ENCODE results near the gene PCDHGA5. TPM values are rescaled to one million over a fixed set of nuclear protein-coding genes. Genes with fewer than 3 reads are reported as not detected.
A peak's percentile ranks its signal among the peaks of the same experiment; 100 is the strongest.
"Not testable (repeated sequence)": the region's sequence is repeated elsewhere in the genome, so short reads cannot be mapped to it uniquely, and the experiment has no call there.

PCDHGA5 gene
- polyA plus RNA-seq, 2 donors: 0.14 to 0.28 TPM

DNA sequence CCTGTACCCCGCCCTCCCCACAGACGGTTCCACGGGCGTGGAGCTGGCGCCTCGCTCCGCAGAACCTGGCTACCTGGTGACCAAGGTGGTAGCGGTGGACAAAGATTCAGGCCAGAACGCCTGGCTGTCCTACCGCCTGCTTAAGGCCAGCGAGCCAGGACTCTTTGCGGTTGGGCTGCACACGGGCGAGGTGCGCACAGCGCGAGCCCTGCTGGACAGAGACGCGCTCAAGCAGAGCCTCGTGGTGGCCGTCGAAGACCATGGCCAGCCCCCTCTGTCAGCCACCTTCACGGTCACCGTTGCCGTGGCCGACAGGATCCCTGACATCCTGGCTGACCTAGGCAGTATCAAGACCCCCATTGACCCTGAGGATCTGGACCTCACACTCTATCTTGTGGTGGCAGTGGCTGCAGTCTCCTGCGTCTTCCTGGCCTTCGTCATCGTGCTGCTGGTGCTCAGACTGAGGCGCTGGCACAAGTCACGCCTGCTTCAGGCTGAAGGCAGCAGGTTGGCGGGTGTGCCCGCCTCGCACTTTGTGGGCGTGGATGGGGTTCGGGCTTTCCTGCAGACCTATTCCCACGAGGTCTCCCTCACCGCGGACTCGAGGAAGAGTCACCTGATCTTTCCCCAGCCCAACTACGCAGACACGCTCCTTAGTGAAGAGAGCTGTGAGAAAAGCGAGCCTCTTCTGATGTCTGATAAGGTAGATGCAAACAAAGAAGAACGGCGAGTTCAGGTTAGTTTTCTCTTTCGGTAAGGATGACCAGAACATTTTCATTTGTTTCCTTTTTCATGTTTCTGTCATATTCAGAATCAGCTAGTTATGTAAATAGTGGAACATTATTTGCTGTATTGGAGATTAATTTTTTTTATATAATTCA lies 2.3 kb downstream of the PCDHGA5 start:
- Histone ChIP-seq H3K27ac (ENCODE audit: low read depth in 2 of 2, low read length in 1 of 2) (no peak overlapping the region), H3K36me3 (ENCODE audit: control insufficient read depth in 2 of 2, insufficient read depth in 2 of 2, low read length in 1 of 2) (no peaks in the 10 kb centered on the region), H3K4me3 (ENCODE audit: low read depth in 1 of 2, low read length in 2 of 2) (no peak overlapping the region), H3K27me3 (ENCODE audit: control insufficient read depth in 1 of 2, insufficient read depth in 2 of 2, low read length in 2 of 2) (peaks cover 0 to 7% of the 10 kb centered on the region in 2 donors), H3K4me1 (ENCODE audit: control insufficient read depth in 2 of 2, insufficient read depth in 2 of 2, low read length in 1 of 2) (peaks cover 0 to 4% of the 10 kb centered on the region in 2 donors), H3K9me3 (ENCODE audit: control insufficient read depth in 2 of 2, insufficient read depth in 1 of 2, low read depth in 1 of 2, low read length in 1 of 2) (peaks cover 38 to 47% of the 10 kb centered on the region in 2 donors)
- 35 to 43% methylated on average over 45 to 46 of the region's 46 CpGs for WGBS, 2 donors

DNA sequence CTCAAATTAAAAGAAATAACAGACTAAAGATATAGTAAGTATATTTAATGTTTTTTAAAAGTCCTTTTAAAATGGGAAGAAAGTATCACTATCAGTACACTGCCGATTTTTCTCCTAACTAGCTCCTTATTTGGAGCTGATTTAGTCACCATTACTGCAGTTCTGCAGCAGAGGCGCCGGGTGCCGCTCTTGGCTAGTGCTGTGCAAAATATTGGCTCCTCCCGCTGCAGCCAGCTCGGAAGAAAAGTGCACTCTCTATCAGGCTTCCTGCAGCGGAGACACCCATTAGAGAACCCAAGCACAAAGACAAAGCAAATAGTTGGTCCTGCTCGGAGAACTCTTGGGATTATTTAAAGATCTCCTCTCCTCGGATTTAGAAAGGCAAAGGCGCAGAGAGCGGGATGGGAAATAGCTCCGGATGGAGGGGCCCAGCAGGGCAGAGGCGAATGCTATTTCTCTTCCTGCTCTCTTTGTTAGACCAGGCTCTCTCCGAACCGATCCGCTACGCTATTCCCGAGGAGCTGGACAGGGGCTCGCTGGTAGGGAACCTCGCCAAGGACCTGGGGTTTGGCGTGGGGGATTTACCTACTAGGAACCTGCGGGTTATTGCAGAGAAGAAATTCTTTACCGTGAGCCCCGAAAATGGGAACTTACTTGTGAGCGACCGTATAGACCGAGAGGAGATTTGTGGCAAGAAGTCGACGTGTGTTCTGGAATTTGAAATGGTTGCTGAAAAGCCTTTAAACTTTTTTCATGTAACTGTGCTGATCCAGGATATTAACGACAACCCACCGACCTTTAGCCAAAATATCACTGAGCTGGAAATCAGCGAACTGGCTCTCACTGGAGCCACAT lies 6.3 kb downstream of the PCDHGA5 start, which contains the start of gene PCDHGB3:
PCDHGB3 (plus strand) TSS at position 249 of the 855 bp plus-strand sequence; CDS start at position 402, 153 bp downstream.
- Histone ChIP-seq H3K27ac (ENCODE audit: low read depth in 2 of 2, low read length in 1 of 2) (no peak within 1 kb of the TSS), H3K27me3 (ENCODE audit: control insufficient read depth in 1 of 2, insufficient read depth in 2 of 2, low read length in 2 of 2) (peaks cover 0 to 8% of the 10 kb centered on the region in 2 donors), H3K36me3 (ENCODE audit: control insufficient read depth in 2 of 2, insufficient read depth in 2 of 2, low read length in 1 of 2) (no peaks in the 10 kb centered on the region), H3K9me3 (ENCODE audit: control insufficient read depth in 2 of 2, insufficient read depth in 1 of 2, low read depth in 1 of 2, low read length in 1 of 2) (peaks cover 42 to 56% of the 10 kb centered on the region in 2 donors), H3K4me3 (ENCODE audit: low read depth in 1 of 2, low read length in 2 of 2) (peak within 1 kb of the TSS; percentile 11 to 16), H3K4me1 (ENCODE audit: control insufficient read depth in 2 of 2, insufficient read depth in 2 of 2, low read length in 1 of 2) (peaks cover 3% of the 10 kb centered on the region in 2 donors)
- 22% methylated on average over 32 of the region's 32 CpGs for WGBS, 2 donors

DNA sequence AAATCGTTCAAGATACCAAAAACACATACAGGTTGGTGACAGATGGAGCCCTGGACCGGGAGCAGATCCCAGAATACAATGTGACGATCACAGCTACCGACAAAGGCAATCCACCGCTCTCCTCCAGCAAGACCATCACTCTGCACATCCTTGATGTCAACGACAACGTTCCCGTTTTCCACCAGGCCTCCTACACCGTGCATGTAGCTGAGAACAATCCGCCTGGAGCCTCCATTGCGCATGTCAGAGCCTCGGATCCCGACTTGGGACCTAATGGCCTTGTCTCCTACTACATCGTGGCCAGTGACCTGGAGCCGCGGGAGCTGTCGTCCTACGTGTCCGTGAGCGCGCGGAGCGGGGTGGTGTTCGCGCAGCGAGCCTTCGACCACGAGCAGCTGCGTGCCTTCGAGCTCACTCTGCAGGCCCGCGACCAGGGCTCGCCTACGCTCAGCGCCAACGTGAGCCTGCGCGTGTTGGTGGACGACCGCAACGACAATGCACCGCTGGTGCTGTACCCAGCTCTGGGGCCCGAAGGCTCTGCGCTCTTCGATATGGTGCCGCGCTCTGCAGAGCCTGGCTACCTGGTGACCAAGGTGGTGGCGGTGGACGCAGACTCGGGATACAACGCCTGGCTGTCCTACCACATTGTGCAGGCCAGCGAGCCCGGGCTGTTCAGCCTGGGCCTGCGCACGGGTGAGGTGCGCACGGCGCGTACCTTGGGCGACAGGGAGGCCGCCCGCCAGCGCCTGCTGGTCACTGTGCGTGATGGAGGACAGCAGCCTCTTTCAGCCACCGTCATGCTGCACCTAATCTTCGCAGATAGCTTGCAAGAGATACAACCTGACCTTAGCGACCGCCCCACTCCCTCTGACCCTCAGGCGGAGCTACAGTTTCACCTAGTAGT lies 7.9 kb downstream of the PCDHGA5 start:
- no peaks in the 10 kb centered on the region for H3K36me3 ChIP-seq (ENCODE audit: control insufficient read depth in 2 of 2, insufficient read depth in 2 of 2, low read length in 1 of 2)
- peaks cover 0 to 8% of the 10 kb centered on the region in 2 donors for H3K27me3 ChIP-seq (ENCODE audit: control insufficient read depth in 1 of 2, insufficient read depth in 2 of 2, low read length in 2 of 2)
- H3K27ac ChIP-seq (ENCODE audit: low read depth in 2 of 2, low read length in 1 of 2): no peak overlapping the region
- peaks cover 42 to 55% of the 10 kb centered on the region in 2 donors for H3K9me3 ChIP-seq (ENCODE audit: control insufficient read depth in 2 of 2, insufficient read depth in 1 of 2, low read depth in 1 of 2, low read length in 1 of 2)
- no peak overlapping the region for H3K4me3 ChIP-seq (ENCODE audit: low read depth in 1 of 2, low read length in 2 of 2)
- WGBS, 2 donors: 38 to 41% methylated on average over 69 of the region's 69 CpGs
- peaks cover 3% of the 10 kb centered on the region in 2 donors for H3K4me1 ChIP-seq (ENCODE audit: control insufficient read depth in 2 of 2, insufficient read depth in 2 of 2, low read length in 1 of 2)

DNA sequence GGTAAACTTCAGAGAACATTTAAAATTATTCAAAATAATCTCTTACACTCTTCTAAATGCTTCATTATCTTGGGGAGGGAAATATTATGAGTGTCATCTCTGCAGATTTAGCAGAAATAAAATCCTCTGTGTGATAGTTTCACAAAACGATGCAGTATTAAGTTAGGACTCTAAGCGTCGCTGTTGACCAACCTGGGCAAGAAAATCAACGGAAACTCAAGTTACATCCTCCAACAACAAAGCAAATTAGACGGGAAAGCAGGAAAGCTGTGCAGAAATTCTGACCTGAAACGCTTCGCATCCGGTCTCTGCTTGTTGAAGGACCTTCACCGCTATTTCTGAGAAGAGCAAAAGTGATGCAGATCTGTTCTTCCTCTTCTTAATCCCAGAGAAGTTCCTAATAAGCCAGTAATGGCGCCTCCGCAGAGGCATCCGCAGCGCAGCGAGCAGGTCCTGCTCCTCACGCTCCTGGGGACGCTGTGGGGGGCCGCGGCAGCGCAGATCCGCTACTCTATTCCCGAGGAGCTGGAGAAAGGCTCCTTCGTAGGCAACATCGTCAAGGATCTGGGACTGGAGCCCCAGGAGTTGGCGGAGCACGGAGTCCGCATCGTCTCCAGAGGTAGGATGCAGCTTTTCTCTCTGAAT lies 9.8 kb downstream of the PCDHGA5 start, which contains the start of gene PCDHGA6:
PCDHGA6 (plus strand) TSS at position 219 of the 645 bp plus-strand sequence; CDS start at position 412, 193 bp downstream.
- Histone ChIP-seq H3K27ac (ENCODE audit: low read depth in 2 of 2, low read length in 1 of 2) (no peak within 1 kb of the TSS), H3K36me3 (ENCODE audit: control insufficient read depth in 2 of 2, insufficient read depth in 2 of 2, low read length in 1 of 2) (no peaks in the 10 kb centered on the region), H3K27me3 (ENCODE audit: control insufficient read depth in 1 of 2, insufficient read depth in 2 of 2, low read length in 2 of 2) (peaks cover 0 to 8% of the 10 kb centered on the region in 2 donors), H3K4me1 (ENCODE audit: control insufficient read depth in 2 of 2, insufficient read depth in 2 of 2, low read length in 1 of 2) (peaks cover 3% of the 10 kb centered on the region in 2 donors), H3K4me3 (ENCODE audit: low read depth in 1 of 2, low read length in 2 of 2) (no peak within 1 kb of the TSS), H3K9me3 (ENCODE audit: control insufficient read depth in 2 of 2, insufficient read depth in 1 of 2, low read depth in 1 of 2, low read length in 1 of 2) (peaks cover 42 to 62% of the 10 kb centered on the region in 2 donors)
- 19 to 25% methylated on average over 27 of the region's 27 CpGs for WGBS, 2 donors

DNA sequence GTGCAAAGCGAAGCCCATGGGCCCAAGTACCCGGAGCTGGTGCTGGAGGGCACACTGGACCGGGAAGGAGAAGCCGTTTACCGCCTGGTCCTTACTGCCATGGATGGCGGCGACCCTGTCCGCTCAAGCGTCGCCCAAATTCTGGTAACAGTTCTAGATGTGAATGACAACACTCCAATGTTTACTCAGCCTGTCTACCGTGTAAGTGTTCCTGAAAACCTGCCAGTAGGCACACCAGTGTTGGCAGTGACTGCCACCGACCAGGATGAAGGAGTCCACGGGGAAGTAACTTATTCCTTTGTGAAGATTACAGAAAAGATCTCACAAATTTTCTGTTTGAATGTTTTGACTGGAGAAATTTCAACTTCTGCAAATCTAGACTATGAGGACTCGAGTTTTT lies 10.7 kb downstream of the PCDHGA5 start:
- H3K36me3 ChIP-seq (ENCODE audit: control insufficient read depth in 2 of 2, insufficient read depth in 2 of 2, low read length in 1 of 2): no peaks in the 10 kb centered on the region
- peaks cover 0 to 8% of the 10 kb centered on the region in 2 donors for H3K27me3 ChIP-seq (ENCODE audit: control insufficient read depth in 1 of 2, insufficient read depth in 2 of 2, low read length in 2 of 2)
- H3K27ac ChIP-seq (ENCODE audit: low read depth in 2 of 2, low read length in 1 of 2): no peak overlapping the region
- 58 to 62% methylated on average over 14 of the region's 14 CpGs for WGBS, 2 donors
- peaks cover 3% of the 10 kb centered on the region in 2 donors for H3K4me1 ChIP-seq (ENCODE audit: control insufficient read depth in 2 of 2, insufficient read depth in 2 of 2, low read length in 1 of 2)
- peaks cover 42 to 62% of the 10 kb centered on the region in 2 donors for H3K9me3 ChIP-seq (ENCODE audit: control insufficient read depth in 2 of 2, insufficient read depth in 1 of 2, low read depth in 1 of 2, low read length in 1 of 2)
- no peak overlapping the region for H3K4me3 ChIP-seq (ENCODE audit: low read depth in 1 of 2, low read length in 2 of 2)

- peaks cover 35 to 58% of the 10 kb centered on the region in 2 donors for H3K9me3 ChIP-seq (ENCODE audit: control insufficient read depth in 2 of 2, insufficient read depth in 1 of 2, low read depth in 1 of 2, low read length in 1 of 2)
Measured at GRCh38 chr5:141375444-141376155, 11.6 kb downstream of the PCDHGA5 start.

GRCh38 chr5:141382469-141383294 lies 18.7 kb downstream of the PCDHGA5 start, which contains the start of gene PCDHGA7:
Gene PCDHGA7, plus strand, starts transcription at chr5:141382742. Its CDS starts 158 bp downstream, at chr5:141382900.
- peaks cover 0 to 4% of the 10 kb centered on the region in 2 donors for H3K4me1 ChIP-seq (ENCODE audit: control insufficient read depth in 2 of 2, insufficient read depth in 2 of 2, low read length in 1 of 2)
- H3K27ac ChIP-seq (ENCODE audit: low read depth in 2 of 2, low read length in 1 of 2): no peak within 1 kb of the TSS
- 21 to 22% methylated on average over 37 of the region's 37 CpGs for WGBS, 2 donors
- no peaks in the 10 kb centered on the region for H3K36me3 ChIP-seq (ENCODE audit: control insufficient read depth in 2 of 2, insufficient read depth in 2 of 2, low read length in 1 of 2)
- H3K27me3 ChIP-seq (ENCODE audit: control insufficient read depth in 1 of 2, insufficient read depth in 2 of 2, low read length in 2 of 2): no peaks in the 10 kb centered on the region
- H3K4me3 ChIP-seq (ENCODE audit: low read depth in 1 of 2, low read length in 2 of 2): peak within 1 kb of the TSS in 1 of 2 donors; percentile 7
- H3K9me3 ChIP-seq (ENCODE audit: control insufficient read depth in 2 of 2, insufficient read depth in 1 of 2, low read depth in 1 of 2, low read length in 1 of 2): peaks cover 24 to 32% of the 10 kb centered on the region in 2 donors

More at GRCh38 chr5:141375444-141376155, 11.6 kb downstream of the PCDHGA5 start:
- not testable (repeated sequence) for H3K4me1 ChIP-seq (ENCODE audit: control insufficient read depth in 2 of 2, insufficient read depth in 2 of 2, low read length in 1 of 2); H3K4me3 ChIP-seq (ENCODE audit: low read depth in 1 of 2, low read length in 2 of 2); H3K36me3 ChIP-seq (ENCODE audit: control insufficient read depth in 2 of 2, insufficient read depth in 2 of 2, low read length in 1 of 2); H3K27me3 ChIP-seq (ENCODE audit: control insufficient read depth in 1 of 2, insufficient read depth in 2 of 2, low read length in 2 of 2); H3K27ac ChIP-seq (ENCODE audit: low read depth in 2 of 2, low read length in 1 of 2)
- 55 to 58% methylated on average over 37 to 43 of the region's 48 CpGs for WGBS, 2 donors
